HG02870 (cell line): ENCODE results near the gene MEX3A.
"Not testable (repeated sequence)": the region's sequence is repeated elsewhere in the genome, so short reads cannot be mapped to it uniquely, and the experiment has no call there.

Experiments
- ATAC-seq: cut with Tn5 transposase; IDR thresholded peaks from one replicate; pipeline ENCODE4 v1.9.1; 2021; ENCODE audit warnings: mild to moderate bottlenecking, moderate library complexity; ENCODE audit not compliant: unreplicated experiment

The MEX3A gene

GRCh38 chr1:156082309-156083091 lies at the start of gene MEX3A:
Gene MEX3A (minus strand): TSS chr1:156082465. CDS start chr1:156081998, 467 bp downstream.
- no peak for ATAC-seq

- no peak for ATAC-seq
Observed at GRCh38 chr1:156130578-156130942, 48.3 kb upstream of the MEX3A start.

GRCh38 chr1:156129687-156130577 lies 47.7 kb upstream of the MEX3A start:
- no peak for ATAC-seq

- no peak for ATAC-seq
Observed at GRCh38 chr1:156128654-156129597, 46.7 kb upstream of the MEX3A start.

GRCh38 chr1:156128308-156128653 lies 46.0 kb upstream of the MEX3A start:
- ATAC-seq = no peak

- peak; percentile 57 for ATAC-seq
Observed at GRCh38 chr1:156126630-156127534, 44.6 kb upstream of the MEX3A start.

- ATAC-seq = no peak
Observed at GRCh38 chr1:156126043-156126629, 43.9 kb upstream of the MEX3A start.

GRCh38 chr1:156125544-156125943 lies 43.3 kb upstream of the MEX3A start:
- ATAC-seq = not testable (repeated sequence)

GRCh38 chr1:156124557-156125483 lies 42.6 kb upstream of the MEX3A start:
- ATAC-seq = no peak

- ATAC-seq = no peak
Observed at GRCh38 chr1:156123356-156124196, 41.3 kb upstream of the MEX3A start.

GRCh38 chr1:156122519-156123355 lies 40.5 kb upstream of the MEX3A start:
- ATAC-seq = no peak

GRCh38 chr1:156122086-156122485 lies 39.8 kb upstream of the MEX3A start:
- no peak for ATAC-seq

GRCh38 chr1:156121457-156121856 lies 39.2 kb upstream of the MEX3A start:
- no peak for ATAC-seq

- ATAC-seq = not testable (repeated sequence)
Observed at GRCh38 chr1:156121005-156121404, 38.7 kb upstream of the MEX3A start.

GRCh38 chr1:156120318-156120717 lies 38.1 kb upstream of the MEX3A start:
- no peak for ATAC-seq

GRCh38 chr1:156119503-156120209 lies 37.4 kb upstream of the MEX3A start:
- no peak for ATAC-seq
